Endothelial cell of umbilical vein (primary cell): ENCODE results near the gene RNF144B.

ENCODE experiments used
- CTCF ChIP-seq, 2 donors: IDR thresholded peaks; 1 replicate in 1 of 2; 2 replicates in 1 of 2; pipeline ENCODE4 v1.5.1; 2011; ENCODE audit warnings: low read length in 2 of 2, mild to moderate bottlenecking in 2 of 2, moderate library complexity in 2 of 2, control low read depth in 1 of 2, inconsistent platforms in 1 of 2, low read depth in 1 of 2; ENCODE audit not compliant: insufficient read depth in 1 of 2; ENCODE audit errors: extremely low read depth in 1 of 2
- EZH2 ChIP-seq: IDR thresholded peaks from 2 replicates; pipeline ENCODE4 v1.6.1; 2012; ENCODE audit warnings: borderline replicate concordance, low read depth, mild to moderate bottlenecking, moderate library complexity, low read length, inconsistent platforms; ENCODE audit not compliant: severe bottlenecking
- GATA2 ChIP-seq: IDR thresholded peaks from 2 replicates; pipeline ENCODE4 v1.7.0; 2011; ENCODE audit warnings: low read depth, mild to moderate bottlenecking, moderate library complexity, mixed read lengths, low read length; ENCODE audit not compliant: insufficient read length, insufficient read depth
- MYC ChIP-seq: IDR thresholded peaks from one replicate; pipeline ENCODE4 v1.6.1; 2011; ENCODE audit warnings: mild to moderate bottlenecking, low read depth, low read length
- POLR2A ChIP-seq: IDR thresholded peaks from 2 replicates; pipeline ENCODE4 v1.6.1; 2012; ENCODE audit warnings: low read depth, mild to moderate bottlenecking, control low read depth, low read length
- POLR2AphosphoS5 ChIP-seq: IDR thresholded peaks from 2 replicates; pipeline ENCODE4 v1.6.1; 2012; ENCODE audit warnings: low read depth, mild to moderate bottlenecking, control low read depth, low read length, moderate library complexity; ENCODE audit not compliant: insufficient read depth

GRCh38 chr6:18414116-18414515, 27.0 kb downstream of the RNF144B start:
- TF ChIP-seq POLR2A (no peak), GATA2 (no peak), CTCF (IDR thresholded peaks at IDR 0.05; ENCODE audit: extremely low read depth in 1 of 2, insufficient read depth in 1 of 2, low read depth in 1 of 2, low read length in 2 of 2) (no peak), POLR2AphosphoS5 (no peak), EZH2 (no peak), MYC (no peak)
